ENCODE data around the gene ADIRF.
"Not testable (repeated sequence)": the region's sequence is repeated elsewhere in the genome, so short reads cannot be mapped to it uniquely, and the experiment has no call there.

The ADIRF gene

DNA sequence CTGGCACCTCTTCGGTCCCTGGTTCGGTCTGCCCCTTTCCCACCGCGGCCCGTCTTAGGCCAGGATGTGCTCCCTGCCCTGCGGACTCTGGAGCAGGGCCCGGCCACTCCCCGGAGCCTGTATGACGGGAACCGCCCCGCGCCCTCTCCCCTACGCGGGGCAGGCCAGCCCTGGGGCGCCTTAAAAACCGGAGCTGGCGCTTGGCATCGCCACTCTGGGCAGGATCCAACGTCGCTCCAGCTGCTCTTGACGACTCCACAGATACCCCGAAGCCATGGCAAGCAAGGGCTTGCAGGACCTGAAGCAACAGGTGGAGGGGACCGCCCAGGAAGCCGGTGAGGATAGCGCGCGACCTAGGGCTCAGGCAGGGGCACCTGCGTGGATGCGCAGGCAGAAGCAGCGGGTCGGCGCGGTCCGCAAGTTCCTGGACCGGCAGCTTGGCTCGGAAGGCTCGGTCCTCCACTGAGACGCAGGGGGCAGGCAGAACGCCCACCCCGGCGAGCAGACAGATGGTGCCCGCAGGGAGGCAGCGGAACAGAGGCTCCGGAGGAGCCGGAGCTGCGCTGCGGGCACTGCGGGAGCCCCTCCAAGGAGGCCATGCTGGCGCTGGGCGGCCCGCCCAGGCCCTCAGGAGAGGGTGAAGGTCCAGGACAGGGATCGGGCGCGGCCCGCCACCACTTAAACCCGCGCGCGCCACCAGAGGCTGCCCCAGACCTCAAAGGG is at the start of gene ADIRF:
TSS of gene ADIRF (plus strand) at position 212 of the 723 bp plus-strand sequence. CDS start at position 275, 63 bp downstream.
- Histone ChIP-seq H3K4me3 (ENCODE audit: low read depth in 1 of 2, low read length in 1 of 2) (no peak within 1 kb of the TSS), H3K27ac (no peak within 1 kb of the TSS), H3K36me3 (no peaks in the 10 kb centered on the region), H3K4me1 (ENCODE audit: control insufficient read depth in 1 of 2, insufficient read depth in 1 of 2, low read depth in 1 of 2, low read length in 1 of 2) (peaks cover 4 to 8% of the 10 kb centered on the region in 2 experiments), H3K27me3 (peaks cover 81% of the 10 kb centered on the region), H3K9me3 (no peaks in the 10 kb centered on the region)
- TF ChIP-seq CTCF (IDR thresholded peaks at IDR 0.05): no peak

GRCh38 chr10:86922553-86922961 is 45.7 kb upstream of the ADIRF start:
- no peak overlapping the region for H3K27ac ChIP-seq
- H3K36me3 ChIP-seq: no peaks in the 10 kb centered on the region
- no peak overlapping the region for H3K4me3 ChIP-seq (ENCODE audit: low read depth in 1 of 2, low read length in 1 of 2)
- no peak for TF ChIP-seq CTCF (IDR thresholded peaks at IDR 0.05)
- H3K27me3 ChIP-seq: peaks cover 6% of the 10 kb centered on the region
- H3K9me3 ChIP-seq: no peaks in the 10 kb centered on the region
- H3K4me1 ChIP-seq (ENCODE audit: control insufficient read depth in 1 of 2, insufficient read depth in 1 of 2, low read depth in 1 of 2, low read length in 1 of 2): no peaks in the 10 kb centered on the region

DNA sequence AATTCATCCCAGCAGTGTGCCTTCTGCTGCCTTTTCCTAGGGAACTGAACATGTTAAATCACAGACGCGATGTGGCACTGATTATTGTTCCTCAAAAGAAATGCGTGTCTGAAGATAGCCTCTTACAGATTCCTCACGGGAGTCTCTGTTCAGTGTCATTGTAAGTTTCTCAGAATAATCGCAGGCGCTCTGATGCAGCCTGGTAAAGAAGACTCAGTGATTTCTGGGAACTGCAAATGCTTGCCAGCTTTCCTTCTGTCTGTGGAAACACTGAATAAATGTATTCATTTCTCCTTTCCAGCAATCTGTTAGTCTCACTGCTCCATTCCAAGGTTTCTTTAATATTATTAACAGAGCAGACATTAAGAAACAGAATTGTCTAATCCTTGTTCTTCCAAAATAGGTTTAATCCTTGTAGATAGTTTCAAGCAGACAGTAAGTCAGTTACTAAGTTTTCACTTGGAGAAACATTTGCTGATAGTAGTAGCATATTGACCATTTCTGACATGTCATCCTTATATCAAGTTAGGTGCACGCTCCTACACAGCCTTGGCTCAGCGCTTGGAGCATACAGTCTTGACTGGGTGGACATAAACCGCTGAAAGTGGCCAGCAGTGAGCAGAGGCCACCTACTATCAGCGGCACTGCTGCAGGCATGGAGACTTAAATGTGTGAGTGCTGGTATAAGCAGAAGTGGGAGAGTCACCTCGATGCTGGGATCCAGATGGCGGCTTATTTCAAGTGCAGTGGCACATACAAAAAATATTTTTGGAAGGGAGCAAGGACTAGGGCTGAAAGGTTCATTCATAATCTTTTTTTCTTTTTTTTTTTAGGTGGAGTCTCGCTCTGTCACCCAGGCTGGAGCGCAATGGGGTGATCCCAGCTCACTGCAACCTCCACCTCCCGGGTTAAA is 38.6 kb upstream of the ADIRF start:
- Histone ChIP-seq H3K4me3 (ENCODE audit: low read depth in 1 of 2, low read length in 1 of 2) (no peak overlapping the region), H3K27ac (no peak overlapping the region), H3K4me1 (ENCODE audit: control insufficient read depth in 1 of 2, insufficient read depth in 1 of 2, low read depth in 1 of 2, low read length in 1 of 2) (no peaks in the 10 kb centered on the region), H3K9me3 (no peaks in the 10 kb centered on the region), H3K36me3 (no peaks in the 10 kb centered on the region), H3K27me3 (peaks cover 6% of the 10 kb centered on the region)
- TF ChIP-seq CTCF (IDR thresholded peaks at IDR 0.05): no peak

DNA sequence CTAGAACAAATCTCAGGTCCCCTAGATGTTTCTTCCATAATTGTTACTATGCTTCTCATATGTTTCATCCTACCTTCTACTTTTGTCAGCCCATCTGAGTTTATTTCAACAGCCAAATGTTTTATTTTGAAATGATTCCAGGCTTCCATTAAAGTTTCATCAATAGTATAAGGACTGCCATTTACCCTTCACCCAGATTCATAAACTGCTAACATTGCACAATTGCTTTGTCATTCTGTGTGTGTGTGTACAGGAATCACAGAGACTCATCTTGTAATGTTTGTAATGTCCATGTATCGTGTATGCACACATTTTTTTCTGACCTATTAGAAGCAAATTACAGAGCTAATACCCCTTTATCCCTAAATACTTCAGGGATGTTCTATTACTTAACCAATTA is 36.4 kb upstream of the ADIRF start:
- no peaks in the 10 kb centered on the region for H3K9me3 ChIP-seq
- TF ChIP-seq CTCF (IDR thresholded peaks at IDR 0.05): no peak
- no peaks in the 10 kb centered on the region for H3K4me1 ChIP-seq (ENCODE audit: control insufficient read depth in 1 of 2, insufficient read depth in 1 of 2, low read depth in 1 of 2, low read length in 1 of 2)
- H3K4me3 ChIP-seq (ENCODE audit: low read depth in 1 of 2, low read length in 1 of 2): no peak overlapping the region
- no peak overlapping the region for H3K27ac ChIP-seq
- no peaks in the 10 kb centered on the region for H3K36me3 ChIP-seq
- H3K27me3 ChIP-seq: peaks cover 6% of the 10 kb centered on the region

DNA sequence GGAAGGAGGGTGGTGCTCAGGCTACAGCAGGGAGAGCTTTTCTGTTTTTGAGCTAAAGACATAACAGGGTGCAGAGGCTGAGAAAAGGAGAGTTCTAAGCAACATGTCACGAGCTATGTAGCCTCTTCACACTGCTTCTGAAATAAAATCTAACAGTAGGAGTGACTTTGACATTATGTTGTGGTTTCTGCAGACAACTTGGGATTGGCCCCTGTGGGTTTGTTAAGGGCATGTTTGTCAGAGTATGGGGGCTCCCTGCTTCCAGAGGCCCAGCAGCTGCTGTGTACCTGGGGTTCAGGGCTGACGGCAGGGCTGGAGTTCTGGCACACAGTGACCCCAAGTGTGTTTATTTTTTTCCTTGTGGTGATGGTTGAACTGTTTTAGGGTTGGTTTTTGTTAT is 35.6 kb upstream of the ADIRF start:
- H3K9me3 ChIP-seq: no peaks in the 10 kb centered on the region
- no peaks in the 10 kb centered on the region for H3K27me3 ChIP-seq
- no peak overlapping the region for H3K4me3 ChIP-seq (ENCODE audit: low read depth in 1 of 2, low read length in 1 of 2)
- no peak for TF ChIP-seq CTCF (IDR thresholded peaks at IDR 0.05)
- H3K4me1 ChIP-seq (ENCODE audit: control insufficient read depth in 1 of 2, insufficient read depth in 1 of 2, low read depth in 1 of 2, low read length in 1 of 2): no peaks in the 10 kb centered on the region
- no peak overlapping the region for H3K27ac ChIP-seq
- no peaks in the 10 kb centered on the region for H3K36me3 ChIP-seq

DNA sequence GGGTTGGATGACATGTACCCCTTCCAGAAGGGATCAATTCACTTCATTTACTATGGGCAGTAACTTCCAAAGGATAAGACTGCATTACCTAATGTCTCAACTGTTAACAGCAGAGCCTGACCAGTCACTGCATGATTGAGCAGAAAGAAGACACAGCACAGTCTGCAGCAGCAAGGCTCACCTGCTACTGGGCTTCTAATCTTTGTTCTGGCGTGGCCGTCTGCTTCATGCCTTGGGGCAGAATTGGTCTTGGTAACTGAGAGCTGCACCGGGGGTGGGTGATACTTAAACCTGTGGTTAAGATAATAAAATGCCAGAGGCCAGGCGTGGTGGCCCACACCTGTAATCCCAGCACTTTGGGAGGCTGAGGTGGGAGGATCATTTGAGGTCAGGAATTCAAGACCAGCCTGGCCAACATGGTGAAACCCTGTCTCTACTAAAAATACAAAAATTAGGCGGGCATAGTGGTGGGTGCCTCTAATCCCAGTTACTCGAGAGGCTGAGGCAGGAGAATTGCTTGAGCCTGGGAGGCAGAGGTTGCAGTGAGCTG is 34.0 kb upstream of the ADIRF start:
- H3K9me3 ChIP-seq; H3K4me1 ChIP-seq (ENCODE audit: control insufficient read depth in 1 of 2, insufficient read depth in 1 of 2, low read depth in 1 of 2, low read length in 1 of 2); H3K36me3 ChIP-seq; H3K27ac ChIP-seq; H3K27me3 ChIP-seq; H3K4me3 ChIP-seq (ENCODE audit: low read depth in 1 of 2, low read length in 1 of 2): not testable (repeated sequence)
